Measurements from ENCODE around the gene TBC1D16.
A peak's percentile ranks its signal among the peaks of the same experiment; 100 is the strongest.

TBC1D16 gene

GRCh38 chr17:80009391-80010282 lies 26.0 kb downstream of the TBC1D16 start:
- H3K27ac ChIP-seq (ENCODE audit: low read length): no peak overlapping the region
- H3K9me3 ChIP-seq (ENCODE audit: insufficient read depth, low read length, severe bottlenecking): no peaks in the 10 kb centered on the region
- H3K36me3 ChIP-seq (ENCODE audit: insufficient read depth, low read length): peaks cover 12% of the 10 kb centered on the region
- no peak overlapping the region for H3K9ac ChIP-seq (ENCODE audit: low read depth, low read length)
- H3K4me1 ChIP-seq (ENCODE audit: insufficient read depth, low read length): peaks cover 6% of the 10 kb centered on the region
- H2AFZ ChIP-seq (ENCODE audit: low read depth, low read length): no peak overlapping the region
- no peak for ATAC-seq (ENCODE audit: insufficient read depth, low read depth)
- no peak overlapping the region for H3K4me2 ChIP-seq (ENCODE audit: insufficient read depth, low read length)
- DNase-seq: no peak
- H3K79me2 ChIP-seq (ENCODE audit: insufficient read depth, low read length): no peaks in the 10 kb centered on the region
- TF ChIP-seq CTCF (IDR thresholded peaks at IDR 0.05; ENCODE audit: borderline replicate concordance, extremely low read depth, low read length, poor library complexity, severe bottlenecking) (no peak), EZH2 (IDR thresholded peaks at IDR 0.05; ENCODE audit: borderline replicate concordance, low read depth, low read length, severe bottlenecking) (no peak)
- no peaks in the 10 kb centered on the region; the same call in 1 of the 2 replicates for H4K20me1 ChIP-seq (ENCODE audit: insufficient read depth, low read length)
- no peak overlapping the region for H3K4me3 ChIP-seq (ENCODE audit: low read depth in 1 of 2, low read length in 2 of 2)
- no peaks in the 10 kb centered on the region for H3K27me3 ChIP-seq (ENCODE audit: insufficient read depth, low read length, poor library complexity)

DNA sequence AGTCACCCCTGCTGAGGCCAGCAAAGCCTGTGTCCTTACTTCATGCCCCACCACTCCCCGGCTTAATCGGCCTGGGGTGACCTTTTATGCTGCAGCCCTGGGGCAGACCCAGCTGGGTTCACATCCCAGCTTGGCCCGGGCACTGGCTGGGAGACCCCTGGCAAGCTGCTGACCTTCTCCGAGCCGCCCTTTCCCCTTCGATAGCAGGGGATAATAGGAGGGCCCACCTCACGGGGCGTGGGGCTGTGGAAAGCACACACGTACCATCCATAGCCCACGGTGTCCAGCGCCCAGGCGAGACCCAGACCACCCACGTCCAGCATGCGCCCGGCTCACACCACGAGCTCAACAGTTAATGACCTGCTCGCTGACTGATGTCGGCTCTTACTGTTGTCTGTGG lies 26.8 kb downstream of the TBC1D16 start:
- H3K4me1 ChIP-seq (ENCODE audit: insufficient read depth, low read length): peaks cover 6% of the 10 kb centered on the region
- H3K27me3 ChIP-seq (ENCODE audit: insufficient read depth, low read length, poor library complexity): no peaks in the 10 kb centered on the region
- H3K27ac ChIP-seq (ENCODE audit: low read length): no peak overlapping the region
- no peaks in the 10 kb centered on the region; the same call in 1 of the 2 replicates for H4K20me1 ChIP-seq (ENCODE audit: insufficient read depth, low read length)
- DNase-seq (no peak), ATAC-seq (ENCODE audit: insufficient read depth, low read depth) (no peak)
- H3K4me3 ChIP-seq (ENCODE audit: low read depth in 1 of 2, low read length in 2 of 2): no peak overlapping the region
- H3K36me3 ChIP-seq (ENCODE audit: insufficient read depth, low read length): peaks cover 12% of the 10 kb centered on the region
- H3K9ac ChIP-seq (ENCODE audit: low read depth, low read length): no peak overlapping the region
- no peak overlapping the region for H2AFZ ChIP-seq (ENCODE audit: low read depth, low read length)
- H3K79me2 ChIP-seq (ENCODE audit: insufficient read depth, low read length): no peaks in the 10 kb centered on the region
- H3K4me2 ChIP-seq (ENCODE audit: insufficient read depth, low read length): no peak overlapping the region
- TF ChIP-seq EZH2 (IDR thresholded peaks at IDR 0.05; ENCODE audit: borderline replicate concordance, low read depth, low read length, severe bottlenecking) (no peak), CTCF (IDR thresholded peaks at IDR 0.05; ENCODE audit: borderline replicate concordance, extremely low read depth, low read length, poor library complexity, severe bottlenecking) (no peak)
- no peaks in the 10 kb centered on the region for H3K9me3 ChIP-seq (ENCODE audit: insufficient read depth, low read length, severe bottlenecking)

- peaks cover 6% of the 10 kb centered on the region for H3K4me1 ChIP-seq (ENCODE audit: insufficient read depth, low read length)
- H3K79me2 ChIP-seq (ENCODE audit: insufficient read depth, low read length): no peaks in the 10 kb centered on the region
- no peak overlapping the region for H3K27ac ChIP-seq (ENCODE audit: low read length)
- H3K9ac ChIP-seq (ENCODE audit: low read depth, low read length): no peak overlapping the region
- H2AFZ ChIP-seq (ENCODE audit: low read depth, low read length): no peak overlapping the region
- ATAC-seq (ENCODE audit: insufficient read depth, low read depth) (peak; percentile 83), DNase-seq (peak; percentile 78)
- H3K36me3 ChIP-seq (ENCODE audit: insufficient read depth, low read length): peaks cover 12% of the 10 kb centered on the region
- TF ChIP-seq EZH2 (IDR thresholded peaks at IDR 0.05; ENCODE audit: borderline replicate concordance, low read depth, low read length, severe bottlenecking): no peak
- TF ChIP-seq CTCF (IDR thresholded peaks at IDR 0.05; ENCODE audit: borderline replicate concordance, extremely low read depth, low read length, poor library complexity, severe bottlenecking): peak; percentile 97
- H4K20me1 ChIP-seq (ENCODE audit: insufficient read depth, low read length): no peaks in the 10 kb centered on the region
- no peaks in the 10 kb centered on the region for H3K9me3 ChIP-seq (ENCODE audit: insufficient read depth, low read length, severe bottlenecking)
- no peaks in the 10 kb centered on the region for H3K27me3 ChIP-seq (ENCODE audit: insufficient read depth, low read length, poor library complexity)
- H3K4me3 ChIP-seq (ENCODE audit: low read depth in 1 of 2, low read length in 2 of 2): no peak overlapping the region
- H3K4me2 ChIP-seq (ENCODE audit: insufficient read depth, low read length): no peak overlapping the region
These were observed 27.3 kb downstream of the TBC1D16 start for GRCh38 chr17:80008383-80008840.
